Ovary (tissue), 9 donors: ENCODE measurements around the gene PCDHGB6. TPM values are rescaled to one million over a fixed set of nuclear protein-coding genes. Genes with fewer than 3 reads are reported as not detected.
"Not testable (repeated sequence)": the region's sequence is repeated elsewhere in the genome, so short reads cannot be mapped to it uniquely, and the experiment has no call there.

ENCODE experiments used
- DNase-seq, 5 donors: peaks; one replicate each; pipeline ENCODE4 v3.0.0-alpha.2; 2019 to 2020
- H3K27ac ChIP-seq, 2 donors: fragments of 200-600 bp; one replicate each; pipeline versions ENCODE4 v1.5.1 to v1.8.0; 2019 to 2022
- H3K27me3 ChIP-seq: fragments of 200-600 bp; one replicate; pipeline ENCODE4 v1.8.0; 2022
- H3K36me3 ChIP-seq: fragments of 200-600 bp; sonication (generic); one replicate; pipeline ENCODE4 v1.5.1; 2019
- H3K4me1 ChIP-seq: one replicate; pipeline ENCODE4 v1.8.1; 2013; ENCODE audit warnings: mild to moderate bottlenecking, moderate library complexity; ENCODE audit not compliant: insufficient read depth
- H3K4me3 ChIP-seq: fragments of 200-600 bp; sonication (generic); one replicate; pipeline ENCODE4 v1.5.1; 2017
- H3K9me3 ChIP-seq, 2 donors: fragments of 200-600 bp in 1 of 2; sonication (generic) in 1 of 2; one replicate each; pipeline versions ENCODE4 v1.5.1 to v1.8.1; 2013 to 2019; ENCODE audit warnings: mild to moderate bottlenecking in 1 of 2, moderate library complexity in 1 of 2
- CTCF ChIP-seq, 3 donors: fragments of 450-650 bp in 2 of 3; fragments of 200-600 bp in 1 of 3; IDR thresholded peaks; one replicate each; pipeline versions ENCODE4 v1.5.1 to v1.8.0; 2016 to 2022; ENCODE audit warnings: antibody characterized with exemption in 3 of 3, mild to moderate bottlenecking in 1 of 3
- EP300 ChIP-seq: sonication (generic); formaldehyde crosslinking; IDR thresholded peaks from one replicate; pipeline ENCODE4 v1.6.1; 2017; ENCODE audit warnings: antibody characterized with exemption
- POLR2A ChIP-seq: fragments of 450-650 bp; IDR thresholded peaks from one replicate; pipeline ENCODE4 v1.6.1; 2017; ENCODE audit warnings: antibody characterized with exemption, mild to moderate bottlenecking, moderate library complexity
- WGBS, 3 donors: extraction: QIAGEN DNeasy Blood & Tissue Kit in 1 of 3; methylation state at CpG; one replicate each; pipeline versions ENCODE4 v1.1.5 to v1.1.7; 2013 to 2017; 5-methylcytosine and 5-hydroxymethylcytosine counted together
- intact Hi-C, 4 donors: fragments of 100-400 bp; cut with DNase I; formaldehyde crosslinking; loops; one replicate each; pipeline versions ENCODE4 v1.11.0 to v1.15.1; 2022 to 2023
- polyA plus RNA-seq, 2 donors: library from polyadenylated mRNA; stranded (reverse); fragments of 200-250 nt in 1 of 2; fragments of 350-450 nt in 1 of 2; fragmentation: Illumina TruSeq in 1 of 2; extraction: RNeasy Lipid Tissue Mini Kit (QIAGEN cat#74804) in 1 of 2; gene quantifications; one replicate each; pipeline ENCODE4 v1.2.3, GENCODE V29; 2013 to 2014
- total RNA-seq, 7 donors: library from RNA; depleted of rRNA in 2 of 7; stranded (reverse); fragments of >200 nt in 2 of 7; fragmentation: NEBNext Ultra II Directional in 3 of 7; extraction: Animal tissue kit (Norgen Biotek cat#: 25700) in 3 of 7; gene quantifications; one replicate each; pipeline versions ENCODE4 v1.1.0 to v1.2.4, GENCODE V29; 2016 to 2023
- donor health status: DM: no; HTN: no; CAD: no; lungs with moderate emphysema.
- donor health status: DM: no; HTN: no; CAD: no.
- donor health status: Bipolar disorder and iron deficiency.
- donor health status: DM: yes; HTN: yes; CAD: no.
- donor health status: DM: no; HTN: no; CAD: no.
- donor health status: DM: yes; HTN: yes; CAD: no.

Gene PCDHGB6
- total and polyA plus RNA-seq, 9 donors, result 7.0 to 18.1 (median 13.6) TPM

DNA sequence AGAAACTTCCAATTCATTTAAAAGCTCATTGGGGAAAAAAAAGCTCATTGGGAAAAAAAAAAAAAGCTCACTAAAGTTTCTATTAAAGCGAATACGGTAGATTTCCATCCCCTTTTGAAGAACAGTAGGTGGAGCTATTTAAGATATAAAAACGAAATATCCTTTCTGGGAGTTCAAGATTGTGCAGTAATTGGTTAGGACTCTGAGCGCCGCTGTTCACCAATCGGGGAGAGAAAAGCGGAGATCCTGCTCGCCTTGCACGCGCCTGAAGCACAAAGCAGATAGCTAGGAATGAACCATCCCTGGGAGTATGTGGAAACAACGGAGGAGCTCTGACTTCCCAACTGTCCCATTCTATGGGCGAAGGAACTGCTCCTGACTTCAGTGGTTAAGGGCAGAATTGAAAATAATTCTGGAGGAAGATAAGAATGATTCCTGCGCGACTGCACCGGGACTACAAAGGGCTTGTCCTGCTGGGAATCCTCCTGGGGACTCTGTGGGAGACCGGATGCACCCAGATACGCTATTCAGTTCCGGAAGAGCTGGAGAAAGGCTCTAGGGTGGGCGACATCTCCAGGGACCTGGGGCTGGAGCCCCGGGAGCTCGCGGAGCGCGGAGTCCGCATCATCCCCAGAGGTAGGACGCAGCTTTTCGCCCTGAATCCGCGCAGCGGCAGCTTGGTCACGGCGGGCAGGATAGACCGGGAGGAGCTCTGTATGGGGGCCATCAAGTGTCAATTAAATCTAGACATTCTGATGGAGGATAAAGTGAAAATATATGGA lies 22.7 kb downstream of the PCDHGB6 start, which contains the start of gene PCDHGA12:
TSS of gene PCDHGA12 (plus strand) at position 176 of the 782 bp plus-strand sequence. CDS start at position 429, 253 bp downstream.
- no peak within 1 kb of the TSS for H3K4me3 ChIP-seq
- no peaks in the 10 kb centered on the region for H3K36me3 ChIP-seq
- WGBS, 3 donors, result 11 to 20% (median 12%) methylated on average over 33 of the region's 33 CpGs
- no peak within 1 kb of the TSS for H3K27ac ChIP-seq
- intact Hi-C loops, result no loop called here
- peak in 3 of 5 donors; percentile 35 to 51 (median 39) for DNase-seq
- TF ChIP-seq POLR2A (no peak), CTCF (IDR thresholded peaks at IDR 0.05) (peak in 1 of 3 donors; percentile 18)
- H3K27me3 ChIP-seq, result no peaks in the 10 kb centered on the region
- no peaks in the 10 kb centered on the region for H3K4me1 ChIP-seq
- peaks cover 12 to 59% of the 10 kb centered on the region in 2 donors for H3K9me3 ChIP-seq

- H3K9me3 ChIP-seq, result peaks cover 8 to 54% of the 10 kb centered on the region in 2 donors
- no peaks in the 10 kb centered on the region for H3K36me3 ChIP-seq
- TF ChIP-seq POLR2A, result no peak
- TF ChIP-seq EP300, result no peak
- TF ChIP-seq CTCF (IDR thresholded peaks at IDR 0.05), result no peak
- H3K4me1 ChIP-seq, result no peaks in the 10 kb centered on the region
- DNase-seq, result no peak
- H3K27me3 ChIP-seq, result no peaks in the 10 kb centered on the region
- H3K4me3 ChIP-seq, result no peak overlapping the region
- intact Hi-C loops, result no loop called here
- WGBS, 3 donors, result 12 to 22% (median 15%) methylated on average over 37 of the region's 37 CpGs
- H3K27ac ChIP-seq, result no peak overlapping the region
Measured at GRCh38 chr5:141431286-141431685, 23.5 kb downstream of the PCDHGB6 start.

GRCh38 chr5:141432308-141432707 lies 24.5 kb downstream of the PCDHGB6 start:
- intact Hi-C loops, H3K36me3 ChIP-seq, DNase-seq, H3K27ac ChIP-seq, H3K4me1 ChIP-seq, H3K4me3 ChIP-seq, H3K27me3 ChIP-seq: not testable (repeated sequence)
- WGBS, 3 donors, result 32 to 37% (median 35%) methylated on average over 30 to 38 of the region's 38 CpGs
- peaks cover 8 to 45% of the 10 kb centered on the region in 2 donors for H3K9me3 ChIP-seq

DNA sequence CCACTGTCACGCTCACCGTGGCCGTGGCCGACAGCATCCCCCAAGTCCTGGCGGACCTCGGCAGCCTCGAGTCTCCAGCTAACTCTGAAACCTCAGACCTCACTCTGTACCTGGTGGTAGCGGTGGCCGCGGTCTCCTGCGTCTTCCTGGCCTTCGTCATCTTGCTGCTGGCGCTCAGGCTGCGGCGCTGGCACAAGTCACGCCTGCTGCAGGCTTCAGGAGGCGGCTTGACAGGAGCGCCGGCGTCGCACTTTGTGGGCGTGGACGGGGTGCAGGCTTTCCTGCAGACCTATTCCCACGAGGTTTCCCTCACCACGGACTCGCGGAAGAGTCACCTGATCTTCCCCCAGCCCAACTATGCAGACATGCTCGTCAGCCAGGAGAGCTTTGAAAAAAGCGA lies 24.9 kb downstream of the PCDHGB6 start:
- H3K36me3 ChIP-seq, H3K27me3 ChIP-seq, H3K4me1 ChIP-seq, intact Hi-C loops, DNase-seq, H3K27ac ChIP-seq, H3K4me3 ChIP-seq: not testable (repeated sequence)
- 25 to 29% (median 25%) methylated on average over 20 to 29 of the region's 29 CpGs for WGBS, 3 donors
- peaks cover 6 to 44% of the 10 kb centered on the region in 2 donors for H3K9me3 ChIP-seq

- TF ChIP-seq EP300, result no peak
- TF ChIP-seq POLR2A, result no peak
- TF ChIP-seq CTCF (IDR thresholded peaks at IDR 0.05), result no peak
- DNase-seq, result no peak
- no peaks in the 10 kb centered on the region for H3K27me3 ChIP-seq
- H3K27ac ChIP-seq, result no peak overlapping the region
- peaks cover 0 to 34% of the 10 kb centered on the region in 2 donors for H3K9me3 ChIP-seq
- intact Hi-C loops, result no loop called here
- H3K4me3 ChIP-seq, result no peak overlapping the region
- no peaks in the 10 kb centered on the region for H3K36me3 ChIP-seq
- no peaks in the 10 kb centered on the region for H3K4me1 ChIP-seq
- 82 to 93% (median 88%) methylated on average over 2 of the region's 2 CpGs for WGBS, 3 donors
Measured at GRCh38 chr5:141434006-141434405, 26.2 kb downstream of the PCDHGB6 start.
